NT2/D1 (cell line): ENCODE results near the gene ABHD18.
"Not testable (repeated sequence)": the region's sequence is repeated elsewhere in the genome, so short reads cannot be mapped to it uniquely, and the experiment has no call there.

Source experiments
- DNase-seq: peaks from one replicate; pipeline ENCODE4 v3.0.0-alpha.2; 2011; ENCODE audit warnings: low read depth, low spot score
- H3K27me3 ChIP-seq: 2 replicates; pipeline ENCODE4 v1.6.0; 2011; ENCODE audit warnings: mild to moderate bottlenecking; ENCODE audit not compliant: insufficient read length, insufficient read depth
- H3K36me3 ChIP-seq: 2 replicates; pipeline ENCODE4 v1.6.1; 2011; ENCODE audit warnings: mild to moderate bottlenecking, low read length, mixed read lengths; ENCODE audit not compliant: insufficient read depth, insufficient read length
- H3K4me1 ChIP-seq: 2 replicates; pipeline ENCODE4 v1.5.1; 2011; ENCODE audit not compliant: insufficient read depth, insufficient read length
- H3K4me3 ChIP-seq: 2 replicates; pipeline ENCODE4 v1.5.1; 2011; ENCODE audit warnings: low read depth; ENCODE audit not compliant: insufficient read length
- H3K9ac ChIP-seq: 2 replicates; pipeline ENCODE4 v1.6.0; 2011; ENCODE audit warnings: low read depth; ENCODE audit not compliant: insufficient read length
- H3K9me3 ChIP-seq: 2 replicates; pipeline ENCODE4 v1.5.1; 2011; ENCODE audit warnings: mild to moderate bottlenecking, low read length; ENCODE audit not compliant: insufficient read depth
- SUZ12 ChIP-seq: IDR thresholded peaks from 2 replicates; pipeline ENCODE4 v1.6.1; 2011; ENCODE audit not compliant: insufficient read length, insufficient read depth; ENCODE audit errors: extremely low read depth
- YY1 ChIP-seq: IDR thresholded peaks from 2 replicates; pipeline ENCODE4 v1.6.1; 2011; ENCODE audit not compliant: insufficient read length, insufficient read depth
- ZNF274 ChIP-seq: IDR thresholded peaks from 2 replicates; pipeline ENCODE4 v1.6.1; 2011; ENCODE audit warnings: mild to moderate bottlenecking, low read depth, low read length

The ABHD18 gene

DNA sequence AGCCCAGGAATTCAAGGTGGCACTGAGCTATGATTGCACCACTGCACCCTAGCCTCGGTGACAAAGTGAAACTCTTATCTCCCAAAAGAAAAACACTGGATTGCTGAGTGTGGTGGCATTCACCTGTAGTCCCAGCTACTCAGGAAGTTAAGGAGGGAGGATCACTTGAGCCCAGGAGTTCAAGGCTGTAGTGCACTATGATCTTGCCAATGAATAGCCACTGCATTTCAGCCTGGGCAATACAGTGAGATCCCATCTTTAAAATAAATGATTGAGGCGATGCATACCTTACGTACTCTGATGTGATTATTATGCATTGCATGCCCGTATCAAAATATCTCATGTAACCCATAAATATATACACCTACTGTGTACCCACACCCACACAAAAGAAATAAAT, 64.7 kb downstream of the ABHD18 start:
- H3K4me3 ChIP-seq: no peak overlapping the region
- H3K9ac ChIP-seq: no peak overlapping the region
- no peaks in the 10 kb centered on the region for H3K4me1 ChIP-seq
- peaks cover 15% of the 10 kb centered on the region for H3K36me3 ChIP-seq
- TF ChIP-seq ZNF274 (no peak), YY1 (no peak), SUZ12 (no peak)
- no peak for DNase-seq
- H3K9me3 ChIP-seq: no peaks in the 10 kb centered on the region
- no peaks in the 10 kb centered on the region for H3K27me3 ChIP-seq

DNA sequence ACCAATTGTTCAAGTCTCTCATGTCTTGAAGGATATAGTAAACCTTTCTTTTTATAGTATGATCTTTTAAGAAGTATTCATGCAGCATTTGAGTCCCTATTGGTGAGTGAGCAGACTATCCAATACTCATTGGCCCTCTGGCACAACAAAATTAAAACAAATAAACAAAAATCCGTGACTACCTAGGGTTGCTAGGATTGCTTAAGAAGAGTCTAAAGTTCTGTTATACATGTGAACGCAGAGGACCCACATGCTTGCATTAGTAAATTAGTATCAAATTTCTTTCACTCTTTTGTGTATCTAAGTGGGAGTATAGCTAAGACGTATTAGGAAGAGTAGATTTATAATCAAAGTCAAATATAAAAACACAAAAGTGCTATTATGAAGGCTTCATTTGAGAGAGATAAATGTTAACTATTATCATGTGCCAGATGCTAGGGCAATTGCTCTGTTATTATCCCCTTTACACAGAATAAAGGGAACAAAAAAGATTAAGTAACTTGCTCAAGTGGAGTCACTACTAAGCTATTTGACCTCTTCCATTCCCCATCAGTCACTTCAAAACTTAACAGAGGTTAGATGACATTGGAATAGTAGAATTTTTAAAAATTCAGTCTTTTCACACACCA, 66.7 kb downstream of the ABHD18 start:
- Histone ChIP-seq H3K9ac (no peak overlapping the region), H3K36me3 (peaks cover 15% of the 10 kb centered on the region), H3K4me3 (no peak overlapping the region), H3K9me3 (no peaks in the 10 kb centered on the region), H3K4me1 (no peaks in the 10 kb centered on the region), H3K27me3 (no peaks in the 10 kb centered on the region)
- TF ChIP-seq YY1: no peak
- TF ChIP-seq SUZ12: no peak
- no peak for TF ChIP-seq ZNF274
- DNase-seq: no peak

DNA sequence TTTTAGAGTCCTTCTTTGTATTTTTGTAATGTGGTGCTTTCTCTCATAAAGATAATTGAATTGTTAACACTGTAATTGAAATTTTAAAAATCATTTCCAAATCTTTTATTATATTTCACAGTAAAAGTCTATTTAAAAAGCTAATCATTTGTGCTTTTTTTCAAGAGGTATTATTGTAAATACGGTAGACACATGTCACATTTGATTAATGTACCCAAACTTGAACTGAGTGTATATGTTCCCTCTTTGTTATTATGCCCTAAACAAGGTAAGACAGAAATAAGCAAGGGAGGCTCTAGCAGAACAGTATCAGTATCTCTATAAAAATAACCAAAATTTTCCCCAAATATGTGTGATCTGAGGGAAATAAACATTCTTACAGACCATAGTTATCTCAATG, 74.4 kb downstream of the ABHD18 start:
- Histone ChIP-seq H3K9me3 (no peaks in the 10 kb centered on the region), H3K4me1 (no peaks in the 10 kb centered on the region), H3K36me3 (no peaks in the 10 kb centered on the region), H3K9ac (no peak overlapping the region), H3K4me3 (no peak overlapping the region), H3K27me3 (no peaks in the 10 kb centered on the region)
- no peak for DNase-seq
- TF ChIP-seq ZNF274 (no peak), YY1 (no peak), SUZ12 (no peak)

DNA sequence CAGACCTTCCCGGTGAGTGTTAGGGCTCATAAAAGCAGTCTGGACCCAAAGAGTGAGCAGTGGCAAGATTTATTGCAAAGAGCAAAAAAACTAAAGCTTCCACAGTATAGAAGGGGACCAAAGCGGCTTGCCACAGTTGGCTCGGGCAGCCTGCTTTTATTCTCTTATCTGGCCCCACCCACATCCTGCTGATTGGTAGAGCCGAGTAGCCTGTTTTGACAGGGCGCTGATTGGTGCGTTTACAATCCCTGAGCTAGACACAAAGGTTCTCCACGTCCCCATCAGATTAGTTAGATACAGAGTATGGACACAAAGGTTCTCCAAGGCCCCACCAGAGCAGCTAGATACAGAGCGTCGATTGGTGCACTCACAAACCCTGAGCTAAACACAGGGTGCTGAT, 81.8 kb downstream of the ABHD18 start:
- H3K9me3 ChIP-seq, H3K4me3 ChIP-seq, DNase-seq, H3K27me3 ChIP-seq, H3K4me1 ChIP-seq, H3K9ac ChIP-seq, H3K36me3 ChIP-seq: not testable (repeated sequence)

DNA sequence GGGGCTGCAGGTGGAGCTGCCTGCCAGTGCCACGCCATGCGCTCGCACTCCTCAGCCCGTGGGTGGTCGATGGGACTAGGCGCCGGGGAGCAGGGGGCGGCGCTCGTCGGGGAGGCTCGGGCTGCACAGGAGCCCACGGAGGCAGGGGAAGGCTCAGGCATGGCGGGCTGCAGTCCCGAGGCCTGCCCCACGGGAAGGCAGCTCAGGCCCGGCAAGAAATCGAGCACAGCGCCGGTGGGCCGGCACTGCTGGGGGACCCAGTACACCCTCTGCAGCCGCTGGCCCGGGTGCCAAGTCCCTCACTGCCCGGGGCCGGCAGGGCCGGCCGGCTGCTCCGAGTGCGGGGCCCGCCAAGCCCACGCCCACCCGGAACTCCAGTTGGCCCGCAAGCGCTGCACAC, 82.3 kb downstream of the ABHD18 start:
- DNase-seq, H3K4me1 ChIP-seq, H3K27me3 ChIP-seq, H3K4me3 ChIP-seq, H3K9ac ChIP-seq, H3K9me3 ChIP-seq, H3K36me3 ChIP-seq: not testable (repeated sequence)

DNA sequence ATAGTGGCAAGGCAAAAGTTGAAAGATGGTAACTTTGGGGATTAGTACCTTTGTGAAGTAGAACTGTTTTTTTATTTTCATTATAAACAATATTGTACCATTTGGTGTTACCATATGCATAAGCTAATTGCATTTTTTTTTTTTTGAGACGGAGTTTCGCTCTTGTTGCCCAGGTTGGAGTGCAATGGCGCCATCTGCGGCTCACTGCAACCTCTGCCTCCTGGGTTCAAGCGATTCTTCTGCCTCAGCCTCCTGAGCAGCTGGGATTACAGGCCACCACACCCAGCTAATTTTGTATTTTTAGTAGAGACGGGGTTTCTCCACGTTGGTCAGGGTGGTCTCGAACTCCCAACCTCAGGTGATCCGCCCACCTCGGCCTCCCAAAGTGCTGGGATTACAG, 86.0 kb downstream of the ABHD18 start:
- peak; percentile 11 for DNase-seq

DNA sequence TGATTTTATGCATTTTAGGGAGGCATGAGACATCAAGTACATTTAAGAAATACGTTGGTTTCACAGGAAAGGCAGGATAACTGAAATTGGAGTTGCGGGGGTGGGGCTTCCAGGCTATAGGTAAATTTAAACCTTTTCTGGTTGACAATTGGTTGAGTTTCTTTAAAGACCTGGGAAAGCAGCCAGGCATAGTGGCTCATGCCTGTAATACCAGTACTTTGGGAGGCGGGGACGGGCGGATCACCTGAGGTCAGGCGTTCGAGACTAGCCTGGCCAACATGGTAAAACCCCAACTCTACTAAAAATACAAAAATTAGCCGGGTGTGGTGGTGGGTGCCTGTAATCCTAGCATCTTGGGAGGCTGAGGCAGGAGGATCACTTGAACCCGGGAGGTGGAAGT, 89.7 kb downstream of the ABHD18 start:
- DNase-seq: not testable (repeated sequence)

More for the DNA sequence above, 86.0 kb downstream of the ABHD18 start:
- not testable (repeated sequence) for H3K4me1 ChIP-seq, H3K27me3 ChIP-seq, H3K9me3 ChIP-seq, H3K36me3 ChIP-seq, H3K9ac ChIP-seq, H3K4me3 ChIP-seq

DNA sequence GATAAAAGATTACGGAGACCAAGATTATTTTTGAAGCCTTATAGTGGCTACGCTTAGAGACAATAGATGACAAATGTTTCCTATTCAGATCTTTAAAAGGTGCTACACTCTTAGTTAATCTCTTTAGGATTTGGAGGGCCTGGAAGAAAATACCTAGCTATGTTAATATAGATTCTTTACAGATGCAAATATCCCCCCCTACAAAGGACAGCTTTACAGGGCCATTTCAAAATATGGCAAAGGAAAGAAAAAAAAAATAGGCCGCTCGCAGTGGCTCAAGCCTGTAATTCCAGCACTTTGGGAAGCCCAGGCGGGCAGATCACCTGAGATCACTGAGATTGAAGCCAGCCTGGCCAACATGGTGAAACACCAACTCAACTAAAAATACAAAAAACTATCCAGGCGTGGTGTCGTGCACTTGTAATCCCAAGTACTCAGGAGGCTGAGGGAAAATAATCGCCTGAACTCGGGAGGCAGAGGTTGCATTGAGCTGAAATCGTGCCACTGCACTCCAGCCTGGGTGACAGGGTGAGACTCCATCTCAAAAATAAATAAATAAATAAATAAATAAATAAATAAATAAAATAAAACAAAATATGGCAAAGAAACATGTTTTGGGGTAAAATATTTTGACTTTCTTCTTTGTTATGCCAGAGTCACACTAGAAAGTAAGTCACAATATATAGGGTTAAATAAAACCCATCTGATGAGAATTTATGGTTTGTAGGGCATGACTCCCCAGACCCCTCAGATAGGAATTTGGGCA, 90.4 kb downstream of the ABHD18 start:
- DNase-seq: peak; percentile 65
- not testable (repeated sequence) for H3K36me3 ChIP-seq, H3K27me3 ChIP-seq, H3K4me3 ChIP-seq, H3K4me1 ChIP-seq, H3K9ac ChIP-seq, H3K9me3 ChIP-seq

More for the DNA sequence above, 89.7 kb downstream of the ABHD18 start:
- H3K4me3 ChIP-seq, H3K27me3 ChIP-seq, H3K4me1 ChIP-seq, H3K36me3 ChIP-seq, H3K9ac ChIP-seq, H3K9me3 ChIP-seq: not testable (repeated sequence)
